Rectal smooth muscle tissue (tissue), 1 donor: ENCODE data around the gene FIBP.

Experiments
- H3K27ac ChIP-seq: one replicate; pipeline ENCODE4 v1.7.0; 2013; ENCODE audit warnings: low read depth, low read length, inconsistent platforms
- H3K27me3 ChIP-seq: one replicate; pipeline ENCODE4 v1.7.0; 2013; ENCODE audit warnings: low read length; ENCODE audit not compliant: control insufficient read depth, insufficient read depth
- H3K36me3 ChIP-seq: one replicate; pipeline ENCODE4 v1.7.0; 2013; ENCODE audit warnings: low read length; ENCODE audit not compliant: control insufficient read depth, insufficient read depth
- H3K4me1 ChIP-seq: one replicate; pipeline ENCODE4 v1.7.0; 2013; ENCODE audit warnings: low read length; ENCODE audit not compliant: control insufficient read depth, insufficient read depth
- H3K4me3 ChIP-seq: one replicate; pipeline ENCODE4 v1.7.0; 2013; ENCODE audit warnings: low read length
- H3K9ac ChIP-seq: one replicate; pipeline ENCODE4 v1.7.0; 2013; ENCODE audit warnings: low read length

FIBP gene

GRCh38 chr11:65856689-65857499 is 31.4 kb downstream of the FIBP start:
- peak overlapping the region; percentile 96 for H3K4me3 ChIP-seq
- H3K27me3 ChIP-seq, result no peaks in the 10 kb centered on the region
- peak overlapping the region; percentile 85 for H3K9ac ChIP-seq
- peak overlapping the region; percentile 97 for H3K27ac ChIP-seq
- peaks cover 26% of the 10 kb centered on the region for H3K4me1 ChIP-seq
- H3K36me3 ChIP-seq, result peaks cover 29% of the 10 kb centered on the region

DNA sequence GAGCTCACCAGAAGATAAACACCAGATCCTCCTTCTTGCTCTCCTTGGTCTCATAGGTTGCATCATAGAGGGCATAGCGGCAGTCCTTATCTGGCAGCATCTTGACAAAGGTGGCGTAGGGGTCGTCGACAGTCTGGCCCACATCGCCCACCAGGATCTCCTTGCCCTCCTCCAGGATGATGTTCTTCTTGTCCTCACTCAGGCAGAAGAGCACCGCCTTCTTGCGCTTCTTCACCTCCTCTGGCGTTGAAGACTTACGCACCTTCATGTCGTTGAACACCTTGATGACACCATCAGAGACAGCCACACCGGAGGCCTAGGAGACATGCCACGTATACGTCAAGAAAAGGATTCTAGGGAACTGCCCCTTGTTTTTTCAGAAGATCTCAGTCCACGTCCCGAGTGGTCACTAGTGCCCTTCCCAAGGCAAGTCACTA is 32.3 kb downstream of the FIBP start:
- peak overlapping the region; percentile 96 for H3K4me3 ChIP-seq

GRCh38 chr11:65854852-65855837 is 33.1 kb downstream of the FIBP start:
- H3K4me3 ChIP-seq, result peak overlapping the region; percentile 96
- peaks cover 37% of the 10 kb centered on the region for H3K36me3 ChIP-seq
- no peak overlapping the region for H3K27ac ChIP-seq
- H3K27me3 ChIP-seq, result no peaks in the 10 kb centered on the region
- peaks cover 17% of the 10 kb centered on the region for H3K4me1 ChIP-seq
- H3K9ac ChIP-seq, result no peak overlapping the region

More for the DNA sequence above, 32.3 kb downstream of the FIBP start:
- Histone ChIP-seq H3K4me1 (peaks cover 19% of the 10 kb centered on the region), H3K9ac (no peak overlapping the region), H3K27me3 (no peaks in the 10 kb centered on the region), H3K36me3 (peaks cover 37% of the 10 kb centered on the region), H3K27ac (no peak overlapping the region)

GRCh38 chr11:65854161-65854592 is 34.1 kb downstream of the FIBP start:
- H3K9ac ChIP-seq, result no peak overlapping the region
- no peak overlapping the region for H3K27ac ChIP-seq
- H3K36me3 ChIP-seq, result peaks cover 37% of the 10 kb centered on the region
- H3K27me3 ChIP-seq, result no peaks in the 10 kb centered on the region
- no peak overlapping the region for H3K4me3 ChIP-seq
- peaks cover 12% of the 10 kb centered on the region for H3K4me1 ChIP-seq

DNA sequence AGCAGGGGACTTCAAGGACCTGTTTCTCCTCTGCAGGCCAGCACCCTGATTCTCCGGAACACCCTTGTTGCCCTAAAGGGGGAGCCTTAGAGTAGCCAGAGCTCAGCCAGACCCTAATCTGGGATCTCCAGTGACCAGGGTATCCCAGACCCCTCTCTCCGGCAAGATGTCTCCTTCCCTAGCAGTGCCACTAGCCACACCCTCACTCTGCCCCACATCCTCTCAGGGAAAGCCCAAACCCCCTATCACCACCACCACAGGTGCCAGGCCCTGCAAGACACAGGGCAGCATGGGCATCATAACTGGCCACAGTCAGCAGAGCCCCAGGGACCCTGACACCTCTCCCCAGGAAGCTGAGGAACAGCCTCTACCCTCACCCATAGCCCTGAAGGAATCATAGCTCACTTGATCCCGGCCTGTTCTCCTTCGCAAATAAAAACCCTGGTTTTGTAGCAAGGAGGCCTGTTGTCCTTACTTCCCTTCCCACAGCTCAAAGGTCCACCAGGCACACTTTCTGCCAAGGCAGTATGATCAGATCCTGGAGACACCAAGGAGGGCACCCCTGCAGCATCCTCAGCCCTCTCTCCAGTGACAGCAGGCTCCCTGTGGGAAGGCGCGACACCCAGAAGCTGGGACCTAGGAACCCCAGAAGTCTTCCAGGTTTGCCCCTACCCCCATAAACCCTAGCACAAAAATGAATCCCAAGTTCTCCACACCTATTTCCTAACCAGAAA is 34.9 kb downstream of the FIBP start:
- Histone ChIP-seq H3K4me1 (peaks cover 8% of the 10 kb centered on the region), H3K9ac (no peak overlapping the region), H3K4me3 (no peak overlapping the region), H3K27me3 (no peaks in the 10 kb centered on the region), H3K27ac (no peak overlapping the region), H3K36me3 (peaks cover 37% of the 10 kb centered on the region)

GRCh38 chr11:65852508-65853245 is 35.6 kb downstream of the FIBP start:
- Histone ChIP-seq H3K4me1 (peaks cover 7% of the 10 kb centered on the region), H3K9ac (no peak overlapping the region), H3K36me3 (peaks cover 37% of the 10 kb centered on the region), H3K4me3 (no peak overlapping the region), H3K27ac (no peak overlapping the region), H3K27me3 (no peaks in the 10 kb centered on the region)

- Histone ChIP-seq H3K27me3 (no peaks in the 10 kb centered on the region), H3K36me3 (peaks cover 37% of the 10 kb centered on the region), H3K9ac (no peak overlapping the region), H3K27ac (no peak overlapping the region), H3K4me3 (no peak overlapping the region), H3K4me1 (peaks cover 7% of the 10 kb centered on the region)
Observed at GRCh38 chr11:65851811-65852507, 36.3 kb downstream of the FIBP start.

DNA sequence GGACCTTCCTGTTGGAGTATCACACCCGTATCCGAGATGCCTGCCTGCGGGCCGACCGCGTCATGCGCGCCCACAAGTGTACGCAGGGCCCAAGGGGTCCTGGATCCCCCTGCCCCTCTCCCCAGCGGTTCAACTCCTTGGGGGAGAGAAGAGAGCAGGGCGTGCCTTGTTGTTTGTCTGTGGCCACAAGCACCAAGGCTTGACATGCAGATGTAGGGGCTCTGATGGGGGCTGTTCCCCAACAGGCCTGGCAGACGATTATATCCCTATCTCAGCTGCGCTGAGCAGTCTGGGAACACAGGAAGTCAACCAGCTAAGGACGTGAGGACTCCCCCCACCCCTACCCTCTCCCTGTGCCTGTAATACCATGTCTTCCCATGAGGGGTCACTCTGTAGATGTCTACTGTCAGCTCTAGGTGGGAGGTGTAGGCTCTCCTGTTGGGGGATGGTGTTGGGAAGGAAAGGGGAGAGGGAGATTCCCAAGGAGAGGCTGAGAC is 37.1 kb downstream of the FIBP start:
- Histone ChIP-seq H3K27ac (no peak overlapping the region), H3K4me1 (peaks cover 1% of the 10 kb centered on the region), H3K9ac (no peak overlapping the region), H3K27me3 (no peaks in the 10 kb centered on the region), H3K36me3 (peaks cover 37% of the 10 kb centered on the region), H3K4me3 (no peak overlapping the region)

GRCh38 chr11:65850217-65851082 is 37.8 kb downstream of the FIBP start:
- Histone ChIP-seq H3K4me1 (no peaks in the 10 kb centered on the region), H3K36me3 (peaks cover 30% of the 10 kb centered on the region), H3K27ac (no peak overlapping the region), H3K27me3 (no peaks in the 10 kb centered on the region), H3K9ac (no peak overlapping the region), H3K4me3 (no peak overlapping the region)

DNA sequence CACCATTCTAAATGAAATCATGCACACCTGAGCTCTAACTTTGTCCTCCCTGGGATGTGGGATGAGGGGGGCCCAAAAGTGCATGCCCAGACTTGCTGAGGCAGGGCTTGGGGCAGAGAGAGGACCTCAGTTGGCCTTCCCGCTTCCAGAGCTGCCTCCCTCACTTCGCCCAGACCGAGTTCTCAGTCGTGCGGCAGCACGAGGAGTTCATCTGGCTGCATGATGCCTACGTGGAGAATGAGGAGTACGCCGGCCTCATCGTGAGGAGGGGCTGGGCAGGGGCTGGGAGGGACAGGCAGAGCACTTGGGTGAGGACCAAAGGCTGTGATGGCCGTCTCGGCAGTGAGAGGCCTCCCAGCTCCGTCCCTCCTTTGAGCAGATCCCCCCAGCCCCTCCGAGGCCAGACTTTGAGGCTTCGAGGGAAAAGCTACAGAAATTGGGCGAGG is 38.5 kb downstream of the FIBP start:
- Histone ChIP-seq H3K4me3 (no peak overlapping the region), H3K36me3 (peaks cover 24% of the 10 kb centered on the region), H3K27me3 (no peaks in the 10 kb centered on the region), H3K9ac (no peak overlapping the region), H3K27ac (no peak overlapping the region), H3K4me1 (no peaks in the 10 kb centered on the region)
